NCI-H1694 treated with DMSO at 0.1 percent for 48 hours (cell line): ENCODE measurements around the gene COL20A1.
"Not testable (repeated sequence)": the region's sequence is repeated elsewhere in the genome, so short reads cannot be mapped to it uniquely, and the experiment has no call there.

ENCODE experiments used
- DNase-seq: peaks from one replicate; lab custom pipeline; 2025; lab: John Stamatoyannopoulos, UW

Gene COL20A1

DNA sequence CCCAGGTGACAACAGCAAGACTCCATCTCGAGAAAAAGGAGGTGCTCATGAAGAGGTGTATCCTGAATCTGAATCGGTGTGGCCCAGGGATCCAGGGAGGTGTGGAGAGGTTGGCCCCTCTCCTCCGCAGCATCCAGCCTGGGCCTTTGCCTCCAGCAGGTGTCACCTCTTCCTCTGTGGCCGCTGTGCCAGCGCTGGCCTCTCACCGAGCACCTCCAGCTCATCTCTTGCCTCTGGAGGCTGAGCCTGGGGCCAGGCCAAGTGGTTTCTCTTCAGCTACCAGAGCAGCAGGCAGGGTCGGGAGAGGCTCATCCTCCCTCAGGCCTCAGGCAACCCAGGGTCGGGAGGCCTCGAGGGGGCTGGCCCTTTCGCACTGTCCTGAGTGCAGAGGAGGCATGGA is 1.2 kb upstream of the COL20A1 start:
- DNase-seq: no peak

DNA sequence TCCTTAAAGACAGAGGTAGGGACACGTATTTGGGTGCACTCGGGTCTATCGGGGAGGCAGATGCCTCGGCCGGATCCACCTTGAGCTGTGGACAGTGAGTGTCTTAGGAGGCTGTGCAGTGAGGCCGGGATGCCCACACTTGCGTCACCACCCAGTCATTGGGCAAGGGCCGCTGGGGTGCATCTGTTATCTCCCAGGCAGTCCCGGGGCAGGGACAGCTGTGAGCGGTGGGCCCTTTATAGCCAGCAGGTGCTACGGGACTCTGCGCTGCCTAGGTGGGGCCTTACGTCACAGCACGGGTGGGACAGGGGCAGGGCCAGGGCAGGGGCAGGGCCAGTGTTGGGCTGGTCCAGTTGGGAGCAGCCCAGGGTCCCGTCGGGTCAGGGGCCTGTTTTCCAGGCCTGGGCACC is 689 bp upstream of the COL20A1 start:
- no peak for DNase-seq

DNA sequence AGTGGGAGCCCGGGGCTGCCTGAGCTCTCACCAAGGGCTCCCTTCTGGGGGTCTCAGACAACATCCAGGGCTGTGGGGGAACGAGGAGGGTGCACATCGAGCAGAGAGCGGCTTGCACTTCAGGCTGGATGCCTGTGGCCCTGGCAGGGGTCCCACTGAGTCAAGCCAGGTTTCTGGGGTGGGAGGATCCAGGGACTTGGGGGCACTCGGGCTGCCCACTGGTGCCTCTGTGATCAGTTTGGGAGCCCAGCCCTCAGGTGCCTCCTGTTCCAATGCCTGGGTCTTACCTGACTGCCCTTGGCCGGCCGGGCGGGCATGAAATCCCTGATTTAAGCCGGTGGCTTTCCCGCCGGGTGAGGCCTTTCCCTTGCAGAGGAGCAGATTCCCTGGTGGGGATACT is 470 bp downstream of the COL20A1 start:
- DNase-seq: no peak

DNA sequence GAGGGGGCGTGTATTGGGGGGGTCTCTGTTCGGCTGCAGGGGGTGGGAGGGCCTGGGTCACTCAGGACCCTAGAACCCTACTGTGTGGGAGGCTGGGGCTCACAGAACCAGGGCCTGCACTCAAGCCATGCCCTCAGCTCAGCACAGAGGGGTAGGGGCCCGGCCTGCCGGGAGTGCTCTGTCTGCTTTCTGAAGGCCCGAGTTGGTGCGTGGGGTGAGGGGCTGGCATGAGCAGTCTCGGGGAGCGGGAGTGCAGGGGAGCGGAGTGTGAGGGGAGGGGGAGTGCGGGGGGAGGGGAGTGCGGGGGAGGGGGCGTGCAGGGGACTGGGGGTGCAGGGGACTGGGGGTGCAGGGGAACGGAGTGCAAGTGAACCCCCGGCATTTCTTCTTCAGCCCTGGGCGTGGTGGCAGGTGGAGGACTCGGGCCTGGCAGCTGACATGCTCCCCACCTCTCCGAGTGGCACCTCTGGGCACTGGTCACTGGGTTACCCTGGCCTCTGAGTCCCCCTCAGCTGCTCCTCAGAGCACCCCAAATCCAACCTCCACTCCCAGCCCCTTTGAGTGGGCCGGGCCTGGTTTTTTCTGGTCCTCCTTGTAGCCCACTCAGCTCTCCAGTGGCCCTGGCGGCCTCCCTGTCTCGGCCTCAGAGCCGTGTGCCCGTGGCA is 1.0 kb downstream of the COL20A1 start:
- DNase-seq: no peak

DNA sequence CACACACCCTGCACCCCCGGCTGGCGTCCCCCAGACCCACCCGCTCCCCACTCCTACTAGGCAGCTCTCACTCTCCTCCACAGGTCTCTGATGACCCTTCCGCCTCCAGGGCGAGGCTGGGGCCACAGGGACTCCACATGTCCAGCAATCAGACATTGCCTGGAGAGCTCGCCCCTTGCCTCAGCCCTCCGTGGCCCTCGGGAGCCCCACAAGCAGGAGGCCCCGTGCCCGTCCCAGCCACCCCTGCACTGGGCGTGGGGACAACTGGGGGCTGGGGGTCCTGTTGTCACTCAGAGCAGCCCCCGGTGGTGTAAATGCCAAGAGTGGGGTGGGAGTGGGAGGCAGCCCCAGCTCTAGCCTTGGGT is 1.5 kb downstream of the COL20A1 start:
- DNase-seq: no peak

DNA sequence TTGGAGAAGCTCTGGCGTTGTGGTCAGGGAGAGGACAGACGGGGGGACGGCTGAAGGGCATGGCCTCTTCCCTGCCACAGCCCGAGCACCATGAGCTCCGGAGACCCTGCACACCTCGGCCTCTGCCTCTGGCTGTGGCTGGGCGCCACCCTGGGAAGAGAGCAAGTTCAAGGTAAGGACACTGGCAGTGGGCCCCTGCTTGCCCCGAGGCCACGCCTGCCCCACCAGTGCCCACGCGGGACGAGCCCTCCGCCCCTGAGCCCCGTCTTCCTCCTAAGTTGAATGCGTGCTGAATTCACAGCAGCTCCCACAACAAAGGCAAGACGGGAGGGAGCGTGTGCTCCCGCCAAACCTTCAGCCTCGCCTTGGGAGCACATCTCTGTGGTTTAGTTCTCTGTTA is 2.0 kb downstream of the COL20A1 start:
- DNase-seq: no peak

DNA sequence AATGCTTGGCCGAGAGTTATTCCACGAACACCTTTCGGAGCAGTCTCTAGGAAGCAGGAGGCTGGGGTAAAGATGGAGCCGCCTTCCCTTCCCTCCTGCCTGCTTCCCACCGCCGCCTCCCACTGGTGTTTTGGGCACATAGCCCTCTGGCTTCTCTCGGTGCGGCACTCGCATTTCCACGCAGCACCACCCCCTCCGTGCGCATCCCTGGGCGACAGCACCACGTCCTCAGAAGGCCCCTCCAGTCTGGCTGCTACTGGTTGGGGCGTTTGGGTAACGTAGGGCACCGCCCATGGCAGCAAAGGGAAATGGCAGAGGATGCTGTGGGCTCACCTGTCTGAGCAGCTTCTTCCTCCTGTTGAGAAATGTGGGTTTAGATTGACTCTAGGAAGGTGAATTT is 2.4 kb downstream of the COL20A1 start:
- no peak for DNase-seq

DNA sequence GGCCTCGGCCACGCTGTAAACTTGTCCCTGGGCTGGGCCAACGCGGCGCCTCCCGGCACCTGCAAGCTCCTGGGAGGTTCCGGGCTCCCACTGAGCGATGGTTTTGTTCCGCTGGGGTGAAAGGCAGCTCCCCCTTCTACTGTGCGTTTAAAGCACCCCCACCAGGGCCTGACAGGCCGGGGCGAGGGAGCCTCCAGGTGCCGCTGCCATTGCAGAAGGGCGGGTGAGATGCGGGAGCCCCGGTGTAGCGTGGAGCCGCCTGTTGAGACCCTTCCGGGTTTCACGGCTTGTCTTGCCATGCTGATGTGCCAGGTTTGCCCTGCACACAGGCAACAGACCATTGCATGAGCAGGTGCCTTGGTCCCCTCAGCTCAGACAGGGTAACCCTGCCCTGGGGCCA is 2.9 kb downstream of the COL20A1 start:
- no peak for DNase-seq

DNA sequence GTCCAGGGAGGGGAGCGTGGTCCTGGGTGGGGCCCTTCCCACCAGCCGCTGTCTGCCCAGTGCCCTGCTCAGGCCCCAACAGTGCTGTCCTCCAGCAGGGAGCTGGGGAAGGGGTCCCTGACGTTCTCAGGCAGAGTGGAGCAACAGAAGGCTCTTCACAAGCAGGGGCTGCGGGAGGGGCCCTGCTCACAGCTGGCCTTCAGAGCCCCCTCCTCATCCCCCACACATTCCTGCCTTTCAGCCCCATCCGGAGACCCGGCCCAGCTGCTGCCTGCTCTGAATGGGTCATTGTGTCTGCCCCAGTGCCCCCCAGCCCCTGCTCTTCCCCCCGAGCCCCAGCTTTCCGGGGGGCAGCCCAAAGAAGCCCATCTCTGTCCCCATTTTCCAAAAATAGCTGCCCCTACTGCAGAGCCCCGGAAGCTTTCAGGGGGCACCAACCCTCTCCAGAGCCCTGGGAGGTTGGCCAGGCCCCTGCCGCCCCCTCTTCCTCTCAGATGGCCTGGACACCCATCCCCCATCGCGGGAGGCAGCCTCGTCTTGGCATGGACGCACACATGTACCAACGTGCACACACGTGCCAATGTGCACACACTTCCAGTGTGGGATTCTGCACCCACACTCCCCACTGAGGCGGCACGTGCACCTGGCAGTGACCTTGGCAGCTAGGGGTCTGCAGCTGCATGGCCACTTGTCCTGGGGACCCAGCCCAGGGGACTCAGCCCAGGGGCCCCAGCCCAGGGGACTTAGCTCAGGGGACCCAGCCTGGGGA is 3.7 kb downstream of the COL20A1 start:
- DNase-seq: no peak

DNA sequence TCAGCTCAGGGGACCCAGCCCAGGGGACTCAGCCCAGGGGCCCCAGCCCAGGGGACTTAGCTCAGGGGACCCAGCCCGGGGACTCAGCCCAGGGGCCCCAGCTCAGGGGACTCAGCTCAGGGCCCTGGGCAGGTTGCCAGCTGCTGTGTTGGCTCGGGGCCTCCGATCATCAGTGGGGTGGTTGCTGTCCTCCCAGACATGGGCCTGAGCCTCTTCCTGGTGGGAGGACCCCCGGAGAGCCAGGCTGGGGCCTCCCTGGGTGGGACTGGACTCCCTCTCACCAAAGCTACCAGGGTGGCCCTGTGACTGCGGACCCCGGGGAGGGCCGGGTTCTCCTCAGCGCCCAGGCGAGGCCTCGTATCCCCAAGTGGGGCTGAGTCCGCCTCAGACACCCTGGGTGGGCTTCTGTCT is 4.4 kb downstream of the COL20A1 start:
- DNase-seq: no peak

DNA sequence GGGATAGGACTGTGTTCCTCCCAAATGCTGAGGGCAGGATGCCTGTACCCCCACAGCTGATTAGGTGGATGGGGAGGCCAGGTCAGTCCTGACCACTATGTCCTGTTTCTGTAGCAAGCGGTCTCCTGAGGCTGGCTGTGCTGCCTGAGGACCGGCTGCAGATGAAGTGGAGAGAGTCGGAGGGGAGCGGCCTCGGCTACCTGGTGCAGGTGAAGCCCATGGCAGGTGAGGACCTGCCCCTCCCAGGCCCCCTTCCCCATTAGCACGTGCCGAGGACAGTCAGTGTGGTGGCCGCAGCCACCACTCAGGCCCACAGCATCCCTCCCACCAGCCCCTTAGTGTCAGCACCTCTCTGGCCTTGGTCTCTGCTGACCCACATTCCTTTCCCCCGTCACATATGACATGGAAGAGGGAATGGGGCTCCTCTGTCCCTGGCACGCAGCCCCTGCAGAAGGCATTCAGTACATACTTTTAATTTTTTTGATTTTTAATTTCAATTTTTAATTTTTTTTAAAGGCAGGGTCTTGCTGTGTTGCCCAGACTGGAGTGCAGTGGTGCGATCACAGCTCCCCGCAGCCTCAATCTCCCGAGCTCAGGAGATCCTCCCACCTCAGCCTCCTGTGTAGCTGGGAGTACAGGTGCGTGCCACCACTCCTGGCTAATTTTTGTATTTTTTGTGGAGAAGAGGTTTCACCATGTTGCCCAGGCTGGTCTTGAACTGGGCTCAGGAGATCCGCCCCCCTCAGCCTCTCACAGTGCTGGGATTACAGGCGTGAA is 5.0 kb downstream of the COL20A1 start:
- no peak for DNase-seq

DNA sequence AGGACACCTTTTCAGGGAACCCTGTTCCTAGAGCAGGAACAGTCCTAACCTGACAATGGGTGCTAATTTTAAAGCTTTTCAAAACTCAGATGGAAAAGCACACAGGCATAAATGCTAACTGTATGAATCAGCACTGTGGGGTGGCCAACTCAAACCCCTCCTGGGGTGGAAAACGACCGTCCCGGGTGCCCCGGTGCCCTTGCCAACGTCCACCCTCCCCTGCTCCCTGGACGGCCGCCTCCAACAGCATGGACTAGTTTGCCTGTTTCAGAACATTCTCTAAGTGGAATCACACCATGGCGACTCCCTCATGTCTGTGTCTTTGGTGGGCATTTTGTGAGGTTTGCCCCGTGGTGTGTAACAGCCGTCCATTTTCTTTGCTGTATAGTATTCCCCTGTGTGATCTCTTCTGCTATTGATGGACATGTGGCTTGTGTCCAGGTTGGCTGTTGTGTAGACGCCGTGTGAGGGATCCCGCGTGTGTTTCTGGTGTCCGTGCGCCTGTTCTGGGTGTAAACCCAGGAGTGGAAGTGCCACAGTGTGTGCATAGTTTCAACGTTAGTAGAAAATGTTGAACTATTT is 5.8 kb downstream of the COL20A1 start:
- DNase-seq: no peak

DNA sequence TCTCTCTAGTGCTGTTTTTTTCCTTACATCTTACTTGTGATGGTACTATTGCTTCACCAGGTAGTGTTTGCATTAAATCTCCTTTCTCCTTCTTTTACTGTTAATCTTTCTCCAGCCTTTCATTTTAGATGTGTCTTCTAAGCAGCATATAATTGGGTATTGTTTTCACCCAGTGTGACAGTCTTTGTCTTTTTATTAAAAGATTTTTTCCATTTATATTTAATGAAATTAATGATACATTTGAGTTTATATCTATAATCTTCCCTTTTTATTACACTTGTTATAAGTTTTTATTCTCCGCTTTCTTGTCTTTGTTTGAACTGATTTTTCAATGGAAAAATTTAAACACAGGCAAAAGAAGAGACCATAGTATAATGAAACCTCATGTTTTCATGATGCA is 8.7 kb downstream of the COL20A1 start:
- no peak for DNase-seq

DNA sequence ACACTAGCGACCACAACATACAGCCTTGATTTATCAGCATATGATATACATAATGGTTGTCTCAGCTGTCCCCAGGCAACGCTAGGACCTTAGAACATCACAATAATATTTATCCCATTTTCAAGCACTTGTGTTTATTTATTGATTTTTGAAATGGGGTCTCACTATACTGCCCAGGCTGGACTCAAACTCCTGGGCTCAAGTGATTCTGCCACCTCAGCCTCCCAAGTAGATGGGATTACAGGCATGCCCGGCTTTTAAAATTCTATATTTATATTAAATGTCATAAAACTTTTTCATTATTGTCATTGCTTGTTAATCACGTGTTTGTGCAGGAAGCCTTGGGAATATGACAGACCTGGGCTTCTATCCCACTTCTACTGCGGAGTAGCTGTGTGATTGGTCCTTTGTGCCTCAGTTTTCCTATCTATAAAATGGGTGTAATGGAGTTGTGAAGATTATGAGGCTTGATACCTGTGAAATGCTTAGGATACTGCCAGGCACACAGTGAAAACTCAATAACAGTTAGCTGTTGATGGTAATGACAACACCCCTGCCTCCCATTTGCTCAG is 10.2 kb downstream of the COL20A1 start:
- no peak for DNase-seq

DNA sequence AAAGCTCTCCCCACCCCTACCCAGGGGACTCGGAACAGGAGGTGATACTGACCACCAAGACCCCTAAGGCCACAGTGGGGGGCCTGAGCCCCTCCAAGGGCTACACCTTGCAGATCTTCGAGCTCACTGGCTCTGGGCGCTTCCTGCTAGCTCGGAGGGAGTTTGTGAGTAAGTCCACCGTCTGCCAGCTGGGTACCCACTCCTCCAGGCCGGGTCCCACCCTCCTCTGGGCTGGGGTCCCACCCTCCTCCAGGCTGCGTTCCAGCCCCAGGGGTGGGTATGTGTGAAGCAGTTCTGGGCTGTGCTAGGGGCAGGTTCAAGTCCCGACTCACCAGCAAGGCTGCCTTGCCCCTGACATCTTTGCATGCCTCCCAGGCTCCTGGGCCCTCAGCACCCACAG is 12.4 kb downstream of the COL20A1 start:
- no peak for DNase-seq

DNA sequence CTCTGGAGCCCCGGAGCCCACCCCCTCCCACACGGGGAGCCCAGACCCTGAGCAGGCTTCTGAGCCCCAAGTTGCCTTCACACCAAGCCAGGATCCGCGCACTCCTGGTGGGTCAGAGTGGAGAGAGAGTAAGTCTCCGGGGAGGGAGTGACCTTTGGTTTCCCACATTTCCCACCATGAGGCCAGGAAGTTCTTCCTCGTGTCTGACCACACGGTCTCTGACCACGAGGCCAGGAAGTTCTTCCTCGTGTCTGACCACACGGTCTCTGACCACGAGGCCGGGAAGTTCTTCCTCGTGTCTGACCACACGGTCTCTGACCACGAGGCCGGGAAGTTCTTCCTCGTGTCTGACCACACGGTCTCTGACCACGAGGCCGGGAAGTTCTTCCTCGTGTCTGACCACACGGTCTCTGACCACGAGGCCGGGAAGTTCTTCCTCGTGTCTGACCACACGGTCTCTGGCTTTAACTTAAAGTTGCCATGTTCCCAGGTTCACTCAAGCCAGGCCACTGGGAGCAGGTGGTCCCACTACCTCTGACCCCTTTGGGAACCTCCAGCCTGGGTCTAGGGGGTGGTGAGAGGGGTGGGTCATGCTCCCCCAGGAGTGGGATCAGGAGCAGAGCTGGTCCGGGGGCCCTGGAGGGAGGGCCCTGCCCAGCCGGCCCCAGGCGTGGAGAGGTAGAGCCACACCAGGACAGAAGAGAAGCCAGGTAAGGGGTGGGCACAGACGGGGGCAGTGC is 13.1 kb downstream of the COL20A1 start:
- DNase-seq: not testable (repeated sequence)

DNA sequence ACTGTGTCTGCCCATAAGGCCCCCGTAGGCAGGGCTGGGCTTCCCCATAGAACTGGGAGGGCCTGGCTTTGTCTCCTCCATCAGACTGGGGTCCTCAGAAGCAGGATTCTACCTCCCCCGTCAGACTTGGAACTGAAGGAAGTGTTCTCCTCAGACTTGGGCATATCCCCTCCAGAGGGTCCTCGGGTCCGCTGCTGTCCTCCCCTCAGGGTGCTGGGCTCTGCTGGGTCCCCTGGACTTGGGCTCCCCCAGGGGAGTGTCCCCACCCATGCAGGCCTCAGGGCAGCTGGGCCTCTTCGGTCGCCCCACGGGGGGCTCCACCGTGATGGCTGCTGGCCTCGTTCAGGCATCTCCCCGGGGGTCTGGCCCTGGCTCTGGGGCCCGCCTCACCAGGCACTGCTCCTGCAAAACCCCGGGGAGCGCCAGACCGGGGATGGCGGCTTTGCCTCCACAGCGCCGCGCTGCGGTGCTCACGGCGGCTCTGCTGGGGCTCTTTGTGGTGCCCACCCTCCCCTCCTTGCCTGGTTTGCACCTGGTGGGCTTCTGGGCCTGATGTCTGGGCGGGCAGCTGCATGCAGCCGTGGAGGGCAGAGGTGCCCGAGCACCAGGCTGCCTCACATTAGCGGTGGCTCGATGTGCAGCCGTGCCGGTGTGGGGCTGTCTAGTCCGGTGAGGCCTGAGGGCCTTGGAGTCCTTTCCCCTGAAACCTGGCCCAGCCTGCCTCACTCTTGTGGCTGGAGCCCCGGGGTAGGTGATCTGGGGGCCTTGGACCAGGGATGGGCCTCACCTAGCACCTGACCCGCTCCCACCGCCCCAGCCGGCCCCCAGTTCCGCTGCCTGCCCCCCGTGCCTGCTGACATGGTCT is 13.9 kb downstream of the COL20A1 start:
- DNase-seq: no peak

DNA sequence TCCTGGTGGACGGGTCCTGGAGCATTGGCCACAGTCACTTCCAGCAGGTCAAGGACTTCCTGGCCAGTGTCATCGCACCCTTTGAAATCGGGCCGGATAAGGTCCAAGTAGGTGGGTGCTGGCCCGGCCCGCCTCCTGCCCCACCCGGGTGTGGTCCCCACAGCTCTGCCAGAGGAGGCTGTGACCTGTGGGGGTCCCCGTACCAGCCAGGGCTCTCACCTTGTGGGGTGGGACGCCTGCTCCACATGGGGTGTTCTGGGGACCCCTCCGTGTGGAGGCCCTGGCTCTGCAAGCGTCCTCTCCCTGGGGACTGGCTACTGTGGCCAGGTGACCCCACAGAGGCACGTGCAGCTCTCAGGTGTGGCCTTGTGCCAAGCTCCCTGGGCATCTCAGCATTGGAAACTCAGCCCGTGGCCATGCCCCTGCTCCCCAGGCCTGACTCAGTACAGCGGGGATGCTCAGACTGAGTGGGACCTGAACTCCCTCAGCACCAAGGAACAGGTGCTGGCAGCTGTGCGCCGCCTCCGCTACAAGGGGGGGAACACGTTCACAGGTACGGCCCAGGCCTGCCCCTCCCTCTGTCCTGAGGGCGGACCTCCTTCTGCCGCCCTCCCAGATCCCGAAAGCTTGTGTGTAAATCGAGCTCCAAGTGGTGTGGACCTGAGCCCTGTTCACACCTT is 14.7 kb downstream of the COL20A1 start:
- DNase-seq: no peak

DNA sequence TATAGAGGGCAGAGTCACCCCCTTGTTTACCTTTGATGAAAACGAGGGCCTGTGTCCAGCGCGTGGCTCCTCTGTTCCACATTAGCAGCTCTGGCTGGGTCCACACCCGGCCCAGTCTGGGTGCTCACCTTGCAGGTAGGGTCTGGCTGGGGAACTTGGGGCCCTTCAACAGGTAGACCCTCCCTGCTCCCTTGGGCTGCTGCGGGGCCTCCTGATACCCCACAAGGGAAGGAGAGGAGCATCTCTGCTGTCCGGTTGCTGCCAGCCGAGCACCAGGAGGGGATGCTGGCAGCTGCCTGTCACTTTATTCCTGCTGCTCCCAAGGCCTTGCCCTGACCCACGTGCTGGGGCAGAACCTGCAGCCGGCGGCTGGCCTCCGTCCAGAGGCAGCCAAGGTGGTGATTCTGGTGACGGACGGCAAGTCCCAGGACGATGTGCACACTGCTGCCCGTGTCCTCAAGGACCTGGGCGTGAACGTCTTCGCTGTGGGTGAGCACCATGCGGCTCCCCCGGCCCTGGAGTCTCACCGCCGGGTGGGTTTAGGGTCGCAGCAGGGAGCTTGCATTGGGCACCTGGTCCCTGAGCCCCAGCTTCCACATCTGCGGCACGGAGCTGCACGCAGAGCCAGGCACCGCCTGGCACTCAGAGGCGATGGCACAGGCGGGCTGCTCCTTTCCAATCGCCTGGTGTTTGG is 15.4 kb downstream of the COL20A1 start:
- DNase-seq: no peak
